GM12878 (cell line): ENCODE measurements around the gene WDR17. TPM values are rescaled to one million over a fixed set of nuclear protein-coding genes. Genes with fewer than 3 reads are reported as not detected.

Experiments
- ATAC-seq: fragments of 200-7000 bp; cut with Tn5 transposase; 3 replicates; pipeline ENCODE4 v1.9.1; 2020; ENCODE audit warnings: mild to moderate bottlenecking, moderate library complexity
- BruUV-seq: library from RNA; stranded (reverse); fragments of 400-500 nt; replicated peaks from 2 replicates; lab custom pipeline; 2021; lab: Mats Ljungman, UMichigan
- CTCF ChIA-PET: fragments of 300-600 bp; sonication (Branson Sonifier 250); formaldehyde crosslinking; extraction: SDS; loops from one replicate; lab custom pipeline; 2021; ENCODE audit warnings: inconsistent platforms; lab: Yijun Ruan, JAX
- POLR2A ChIA-PET: fragments of 350-600 bp; formaldehyde crosslinking; extraction: SDS; loops from one replicate; lab custom pipeline; 2021; ENCODE audit warnings: inconsistent platforms; lab: Charles Lee
- RAD21 ChIA-PET: fragments of 300-600 bp; sonication (Branson Sonifier 250); formaldehyde crosslinking; loops from one replicate; lab custom pipeline; 2023; ENCODE audit warnings: antibody characterized with exemption; ENCODE audit not compliant: unreplicated experiment; lab: Charles Lee
- SMC1A ChIA-PET: fragments of 300-600 bp; sonication (Branson Sonifier 250); formaldehyde crosslinking; loops from one replicate; lab custom pipeline; 2023; ENCODE audit not compliant: unreplicated experiment, uncharacterized antibody; lab: Charles Lee
- DNase-seq: peaks from one replicate; pipeline ENCODE4 v3.0.0-alpha.2; 2011; ENCODE audit warnings: low read depth, low spot score
- FAIRE-seq: peaks from 3 replicates; lab custom pipeline; 2011; peaks lifted over from hg19 to GRCh38; lab: Jason Lieb, UNC
- H2AFZ ChIP-seq: 2 replicates; pipeline ENCODE4 v1.6.0; 2011; ENCODE audit warnings: low read depth, low read length, control low read depth; ENCODE audit not compliant: control insufficient read depth
- H3K27ac ChIP-seq: 2 replicates; pipeline ENCODE4 v1.5.1; 2011; ENCODE audit warnings: control low read depth; ENCODE audit not compliant: control insufficient read depth, insufficient read depth
- H3K27me3 ChIP-seq, 2 experiments: replicated peaks in 1 of 2; 2 replicates each; pipeline versions ENCODE4 v1.6.0 to v1.6.1; 2011; ENCODE audit warnings: low read length in 1 of 2; ENCODE audit not compliant: control insufficient read depth in 2 of 2, insufficient read depth in 2 of 2
- H3K36me3 ChIP-seq, 2 experiments: 2 replicates each; pipeline ENCODE4 v1.5.1; 2011; ENCODE audit warnings: low read length in 1 of 2; ENCODE audit not compliant: control insufficient read depth in 2 of 2, insufficient read depth in 2 of 2
- H3K4me1 ChIP-seq: 2 replicates; pipeline ENCODE4 v1.6.1; 2011; ENCODE audit warnings: mild to moderate bottlenecking, low read length, moderate library complexity, mixed read lengths; ENCODE audit not compliant: control insufficient read depth, insufficient read depth
- H3K4me2 ChIP-seq: 2 replicates; pipeline ENCODE4 v1.6.0; 2011; ENCODE audit warnings: control low read depth; ENCODE audit not compliant: control insufficient read depth, insufficient read depth
- H3K4me3 ChIP-seq: fragments of 200-600 bp; sonication (generic); 2 replicates; pipeline ENCODE4 v1.5.1; 2016
- H3K79me2 ChIP-seq: 2 replicates; pipeline ENCODE4 v1.6.0; 2011; ENCODE audit warnings: low read length; ENCODE audit not compliant: control insufficient read depth, insufficient read depth
- H3K9ac ChIP-seq: 2 replicates; pipeline ENCODE4 v1.8.0; 2011; ENCODE audit warnings: low read length, control low read depth, mixed read lengths; ENCODE audit not compliant: control insufficient read depth, insufficient read depth
- H3K9me3 ChIP-seq: replicated peaks from 3 replicates; pipeline ENCODE4 v1.5.1; 2011; ENCODE audit warnings: mild to moderate bottlenecking, low read length; ENCODE audit not compliant: control insufficient read depth, insufficient read depth
- H4K20me1 ChIP-seq: 2 replicates; pipeline ENCODE4 v1.6.0; 2011; ENCODE audit not compliant: control insufficient read depth, insufficient read depth
- BRCA1 ChIP-seq: IDR thresholded peaks from 2 replicates; pipeline ENCODE4 v1.6.1; 2011; ENCODE audit warnings: low read depth, low read length, improper control_type of control experiment
- EGR1 ChIP-seq, 2 experiments: IDR thresholded peaks; 1 replicate in 1 of 2; 2 replicates in 1 of 2; pipeline ENCODE4 v1.6.1; 2011 to 2012; ENCODE audit warnings: low read depth in 2 of 2, low read length in 2 of 2, borderline replicate concordance in 1 of 2, mild to moderate bottlenecking in 1 of 2, moderate library complexity in 1 of 2
- ELK1 ChIP-seq: IDR thresholded peaks from 2 replicates; pipeline ENCODE4 v1.6.1; 2012; ENCODE audit warnings: low read depth, low read length, improper control_type of control experiment
- HDAC6 ChIP-seq: fragments of 200-600 bp; sonication (generic); IDR thresholded peaks from one replicate; pipeline ENCODE4 v1.8.0; 2017; ENCODE audit warnings: antibody characterized with exemption; ENCODE audit not compliant: unreplicated experiment
- NBN ChIP-seq: fragments of 450-650 bp; IDR thresholded peaks from 2 replicates; pipeline ENCODE4 v1.6.1; 2016
- POLR2A ChIP-seq: IDR thresholded peaks from 2 replicates; pipeline ENCODE4 v1.6.1; 2011; ENCODE audit warnings: low read depth, mild to moderate bottlenecking, low read length
- SREBF1 ChIP-seq: IDR thresholded peaks from 2 replicates; pipeline ENCODE4 v1.6.1; 2012; ENCODE audit warnings: mild to moderate bottlenecking, low read length
- STAT3 ChIP-seq: IDR thresholded peaks from 2 replicates; pipeline ENCODE4 v1.6.1; 2011; ENCODE audit warnings: low read depth, low read length, improper control_type of control experiment
- TBL1XR1 ChIP-seq: IDR thresholded peaks from 2 replicates; pipeline ENCODE4 v1.6.1; 2012; ENCODE audit warnings: low read depth, low read length, improper control_type of control experiment
- TCF12 ChIP-seq: IDR thresholded peaks from 2 replicates; pipeline ENCODE4 v1.6.1; 2011; ENCODE audit warnings: low read depth, mild to moderate bottlenecking, low read length
- WRNIP1 ChIP-seq: IDR thresholded peaks from 2 replicates; pipeline ENCODE4 v1.6.1; 2011; ENCODE audit warnings: low read depth, low read length, improper control_type of control experiment, borderline replicate concordance
- ZNF384 ChIP-seq: IDR thresholded peaks from 2 replicates; pipeline ENCODE4 v1.6.1; 2012; ENCODE audit warnings: low read depth, mild to moderate bottlenecking, low read length, improper control_type of control experiment, borderline replicate concordance
- ZZZ3 ChIP-seq: IDR thresholded peaks from 2 replicates; pipeline ENCODE4 v1.6.1; 2011; ENCODE audit warnings: low read depth; ENCODE audit not compliant: control insufficient read depth, insufficient read length
- in situ Hi-C: fragments of 300-500 bp; cut with MboI; formaldehyde crosslinking; loops from 9 replicates; pipeline ENCODE4 v1.14.3; 2018; ENCODE audit warnings: mixed read lengths
- intact Hi-C: fragments of 100-400 bp; cut with micrococcal nuclease; formaldehyde crosslinking; loops from one replicate; pipeline ENCODE4 v1.14.2; 2022; ENCODE audit not compliant: unreplicated experiment
- polyA plus RNA-seq, 11 experiments: library from polyadenylated mRNA; depleted of rRNA in 4 of 11; unstranded in 6 of 11; stranded (reverse) in 5 of 11; fragments of >200 nt; fragmentation: Nextera tagmentation in 4 of 11; fragmentation: Illumina TruSeq in 1 of 11; extraction: Ambion mirVana in 4 of 11; extraction: Trizol in 1 of 11; gene quantifications; 1 replicate in 1 of 11; 2 replicates in 10 of 11; pipeline versions ENCODE4 v1.2.1 to v1.2.3, GENCODE V29; 2011 to 2016; ENCODE audit warnings: inconsistent platforms in 2 of 11, missing spikeins in 2 of 11, low read depth in 1 of 11
- total RNA-seq, 4 experiments: library from RNA; depleted of rRNA in 3 of 4; stranded (reverse); fragments of >200 nt in 3 of 4; fragmentation: Illumina TruSeq in 1 of 4; extraction: Trizol in 1 of 4; gene quantifications; 2 replicates each; pipeline versions ENCODE4 v1.2.1 to v1.2.3, GENCODE V29; 2013 to 2021

The WDR17 gene
- total and polyA plus RNA-seq, 10 of the 15 experiments (the other 5 are each of a cell fraction or from before 2014, with no cell fraction given), result 0.43 to 3.8 (median 2.8) TPM

GRCh38 chr4:176102414-176103063 is 36.9 kb downstream of the WDR17 start:
- intact Hi-C loops (no loop called here), in situ Hi-C loops (no loop called here)
- no peaks in the 10 kb centered on the region for H3K36me3 ChIP-seq
- H3K27me3 ChIP-seq, result no peaks in the 10 kb centered on the region
- H3K79me2 ChIP-seq, result no peaks in the 10 kb centered on the region
- BruUV-seq, result no TSS peak
- FAIRE-seq, result no peak
- ChIA-PET RAD21 (no interaction called here), SMC1A (interaction anchor here (0.7 kb wide), 1 partner anchor 27 kb away, joined by 3 read pairs; no protein-coding TSS in a partner anchor), CTCF (interaction anchor here (1.4 kb wide), 1 partner anchor 21 kb away, joined by 3 read pairs; no protein-coding TSS in a partner anchor), POLR2A (no interaction called here)
- H3K4me1 ChIP-seq, result no peaks in the 10 kb centered on the region
- no peak for TF ChIP-seq TBL1XR1
- no peak for TF ChIP-seq SREBF1
- TF ChIP-seq POLR2A, result no peak
- TF ChIP-seq EGR1 (IDR thresholded peaks at IDR 0.05; ENCODE audit: borderline replicate concordance in 1 of 2, low read depth in 2 of 2, low read length in 2 of 2), result no peak
- TF ChIP-seq HDAC6, result no peak
- no peak for TF ChIP-seq ZZZ3
- no peak for TF ChIP-seq ELK1
- TF ChIP-seq STAT3, result no peak
- TF ChIP-seq NBN, result no peak
- TF ChIP-seq WRNIP1, result no peak
- TF ChIP-seq ZNF384, result no peak
- no peak for TF ChIP-seq BRCA1
- TF ChIP-seq TCF12, result no peak
- H3K27ac ChIP-seq, result no peak overlapping the region
- H3K9ac ChIP-seq, result no peak overlapping the region
- H3K9me3 ChIP-seq, result no peaks in the 10 kb centered on the region; the same call in 2 of the 3 replicates
- no peak for ATAC-seq
- no peaks in the 10 kb centered on the region for H4K20me1 ChIP-seq
- H3K4me2 ChIP-seq, result no peak overlapping the region
- H2AFZ ChIP-seq, result no peak overlapping the region
- H3K4me3 ChIP-seq, result no peak overlapping the region
- DNase-seq, result no peak
